GM21367 (cell line): ENCODE measurements around the gene ALDH9A1.
"Not testable (repeated sequence)": the region's sequence is repeated elsewhere in the genome, so short reads cannot be mapped to it uniquely, and the experiment has no call there.

Source experiments
- ATAC-seq: cut with Tn5 transposase; IDR thresholded peaks from one replicate; pipeline ENCODE4 v1.9.1; 2021; ENCODE audit not compliant: unreplicated experiment

Gene ALDH9A1

DNA sequence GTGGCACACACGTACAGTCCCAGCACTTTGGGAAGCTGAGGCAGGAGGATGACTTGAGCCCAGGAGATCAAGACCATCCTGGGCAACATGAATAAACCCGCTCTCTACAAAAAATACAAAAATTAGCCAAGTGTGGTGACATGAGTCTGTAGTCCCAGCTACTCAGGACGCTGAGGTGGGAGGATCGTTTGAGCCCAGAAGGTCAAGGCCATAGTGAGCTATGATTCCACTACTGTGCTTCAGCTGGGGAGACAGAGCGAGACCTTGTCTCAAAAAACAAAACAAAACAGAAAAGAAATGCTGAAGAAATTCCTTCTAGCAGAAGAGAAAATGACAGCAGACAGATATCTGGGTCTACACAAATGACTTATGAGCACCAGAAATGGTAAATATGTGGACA is 10.3 kb downstream of the ALDH9A1 start:
- no peak for ATAC-seq

GRCh38 chr1:165686971-165687433 is 11.4 kb downstream of the ALDH9A1 start:
- peak; percentile 26 for ATAC-seq

DNA sequence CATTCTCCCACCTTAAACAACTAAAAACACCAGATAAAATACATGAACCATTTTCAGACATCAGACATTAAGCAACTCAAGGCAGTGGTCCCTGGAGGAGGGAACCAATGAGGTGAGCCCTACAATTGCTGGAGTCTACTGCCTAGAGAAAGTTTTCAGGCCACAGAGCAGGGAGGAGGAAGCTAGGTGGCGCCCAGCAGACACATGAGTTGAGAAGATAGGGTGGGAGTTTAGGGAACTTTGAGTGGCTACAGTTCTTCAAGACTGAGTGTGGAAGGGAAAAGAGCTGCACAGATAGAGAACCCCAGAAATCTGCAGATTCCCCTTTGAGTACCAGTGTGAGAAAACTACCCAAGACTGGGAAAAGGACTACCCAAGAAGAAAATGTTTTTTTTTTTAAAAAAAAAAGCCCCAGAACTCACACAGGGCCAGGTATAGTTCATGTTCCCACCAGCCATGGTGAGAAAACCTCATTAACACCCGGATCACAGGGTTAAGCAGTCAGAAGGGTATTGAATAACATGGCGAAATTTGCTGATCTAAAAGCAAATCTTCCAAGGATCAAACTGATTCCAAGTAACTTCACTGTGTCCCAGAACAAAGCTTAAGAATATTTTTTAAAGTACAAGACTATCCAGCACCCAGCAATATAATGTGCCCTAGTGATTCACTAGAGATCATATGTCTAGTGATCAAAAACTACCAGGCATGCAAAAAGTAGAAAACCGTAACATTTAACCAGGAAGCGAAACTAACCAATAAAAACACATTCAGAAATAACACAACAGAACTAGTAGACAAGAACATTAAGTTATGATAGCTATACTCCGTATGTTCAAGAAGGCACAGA is 12.0 kb downstream of the ALDH9A1 start:
- peak; percentile 64 for ATAC-seq

DNA sequence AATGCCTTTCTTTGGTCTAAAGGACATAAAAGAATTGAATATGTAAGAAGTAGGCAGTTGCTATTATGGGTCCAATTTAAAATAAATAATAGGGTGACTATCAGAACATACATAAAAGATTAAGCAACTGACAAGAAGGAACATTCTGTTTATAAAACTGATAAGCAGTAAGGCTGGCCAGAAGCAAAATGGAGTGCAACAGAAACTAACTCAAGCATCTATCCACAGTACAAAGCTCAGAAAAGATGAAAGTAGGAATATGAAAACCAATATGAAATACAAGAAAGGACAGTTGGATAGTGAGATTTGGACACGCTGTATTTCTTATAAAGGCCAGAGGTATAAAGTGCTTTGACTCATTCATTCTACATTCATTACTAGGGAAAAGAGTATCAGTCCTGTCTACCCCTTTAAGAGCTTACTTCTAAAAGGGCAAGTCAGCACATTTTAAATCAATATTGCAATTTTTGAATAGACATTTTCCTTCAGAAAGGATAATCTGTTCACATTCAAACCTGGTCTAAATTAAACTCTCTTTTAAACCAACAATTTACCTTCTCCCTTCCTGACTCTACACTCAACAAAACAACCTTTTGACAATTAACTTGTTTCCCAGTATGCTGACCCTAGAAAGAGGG is 14.4 kb downstream of the ALDH9A1 start:
- no peak for ATAC-seq

DNA sequence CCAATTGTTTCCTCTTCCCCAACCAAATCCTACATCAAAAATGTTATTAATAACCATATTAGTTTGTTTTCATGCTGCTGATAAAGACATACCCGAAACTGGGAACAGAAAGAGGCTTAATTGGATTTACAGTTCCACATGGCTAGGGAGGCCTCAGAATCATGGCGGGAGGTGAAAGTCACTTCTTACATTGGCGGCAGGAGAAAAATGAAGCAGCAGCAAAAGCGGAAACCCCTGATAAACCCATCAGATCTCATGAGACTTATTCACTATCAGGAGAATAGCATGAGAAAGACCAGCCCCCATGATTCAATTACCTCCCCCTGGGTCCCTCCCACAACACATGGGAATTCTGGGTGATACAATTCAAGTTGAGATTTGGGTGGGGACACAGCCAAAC is 17.6 kb downstream of the ALDH9A1 start:
- not testable (repeated sequence) for ATAC-seq

DNA sequence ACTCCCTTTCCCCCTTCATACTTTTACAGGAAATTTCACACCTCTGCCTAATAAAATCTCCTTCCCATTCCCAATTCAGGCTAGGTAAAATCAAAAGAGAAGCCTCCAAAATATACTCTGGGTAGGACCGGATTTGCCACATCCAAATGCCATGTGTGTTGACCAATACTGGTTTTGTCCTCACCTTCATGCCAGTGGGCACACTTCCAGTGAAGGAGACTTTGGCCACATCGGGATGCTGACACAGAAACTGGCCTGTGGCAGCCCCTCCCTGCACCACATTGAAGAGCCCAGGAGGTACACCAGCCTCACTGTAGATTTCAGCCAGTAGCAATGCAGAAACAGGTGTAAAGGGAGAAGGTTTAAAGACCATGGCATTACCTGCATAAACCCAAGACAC is 18.1 kb downstream of the ALDH9A1 start:
- no peak for ATAC-seq

DNA sequence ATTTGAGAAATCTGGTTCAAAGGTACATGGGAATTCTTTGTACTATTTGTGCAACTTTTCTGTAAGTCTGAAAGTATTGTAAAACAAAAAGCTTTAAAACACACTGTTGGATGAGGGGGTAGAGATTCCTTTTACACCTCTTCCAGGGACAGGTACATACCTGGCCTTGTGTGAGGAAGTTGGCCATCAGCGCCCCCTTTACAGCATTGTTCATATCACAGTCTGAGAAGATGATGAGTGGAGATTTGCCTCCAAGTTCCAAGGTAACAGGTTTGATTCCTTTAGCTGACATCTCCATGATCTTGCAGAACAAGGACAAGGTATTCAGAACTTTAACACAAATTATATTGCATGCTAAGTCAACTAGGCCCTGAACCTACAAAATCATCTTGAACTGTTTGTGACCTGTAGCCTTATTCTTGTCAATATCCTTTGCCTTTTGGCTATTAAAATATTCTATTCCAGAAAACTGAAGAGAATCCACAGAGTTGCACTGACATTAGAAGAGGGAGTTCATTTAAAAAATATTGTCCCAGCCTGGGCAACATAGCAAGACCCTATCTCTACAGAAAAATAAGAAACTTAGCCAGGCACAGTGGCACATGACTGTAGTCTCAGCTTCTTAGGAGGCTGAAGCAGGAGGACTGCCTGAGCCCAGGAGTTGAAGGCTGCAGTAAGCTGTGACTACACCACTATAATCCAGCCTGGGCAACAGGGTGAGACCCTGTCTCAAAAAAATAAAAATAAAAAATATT is 18.9 kb downstream of the ALDH9A1 start:
- ATAC-seq, result no peak

DNA sequence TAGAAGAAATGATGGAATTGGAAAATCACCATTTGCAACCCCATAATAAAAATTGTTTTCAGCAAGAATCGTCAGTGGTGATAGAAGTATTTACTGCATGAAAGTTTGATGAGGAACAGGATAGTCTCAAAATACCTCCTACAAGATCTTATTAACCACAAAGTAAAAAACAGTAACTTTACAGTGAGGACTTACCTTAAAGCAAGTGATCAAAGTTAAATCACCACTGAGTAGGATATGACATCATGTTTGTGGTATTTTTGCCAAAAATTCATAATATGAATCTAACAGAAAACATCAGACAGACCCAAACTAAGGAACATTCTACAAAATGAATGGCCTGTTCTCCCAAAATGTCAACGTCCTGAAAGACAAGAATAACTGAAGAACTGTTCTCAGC is 19.9 kb downstream of the ALDH9A1 start:
- ATAC-seq, result no peak

DNA sequence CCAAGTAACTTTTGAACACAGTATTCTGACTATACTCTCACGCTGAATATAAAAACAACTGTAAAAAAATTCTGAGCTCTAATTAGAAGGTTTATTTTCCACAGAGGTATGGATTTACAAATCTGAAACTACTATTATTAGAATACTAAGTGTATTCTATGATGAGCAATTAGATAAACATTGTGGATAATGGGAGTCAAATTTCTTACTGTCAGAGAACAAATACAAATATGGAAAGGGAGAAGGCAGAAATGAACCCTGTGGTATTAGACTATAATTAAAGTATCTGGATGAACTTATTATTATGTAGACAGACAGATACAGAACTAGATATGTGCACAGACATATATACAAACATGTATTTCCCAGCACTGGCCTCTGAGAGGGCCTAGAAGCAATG is 22.6 kb downstream of the ALDH9A1 start:
- no peak for ATAC-seq

DNA sequence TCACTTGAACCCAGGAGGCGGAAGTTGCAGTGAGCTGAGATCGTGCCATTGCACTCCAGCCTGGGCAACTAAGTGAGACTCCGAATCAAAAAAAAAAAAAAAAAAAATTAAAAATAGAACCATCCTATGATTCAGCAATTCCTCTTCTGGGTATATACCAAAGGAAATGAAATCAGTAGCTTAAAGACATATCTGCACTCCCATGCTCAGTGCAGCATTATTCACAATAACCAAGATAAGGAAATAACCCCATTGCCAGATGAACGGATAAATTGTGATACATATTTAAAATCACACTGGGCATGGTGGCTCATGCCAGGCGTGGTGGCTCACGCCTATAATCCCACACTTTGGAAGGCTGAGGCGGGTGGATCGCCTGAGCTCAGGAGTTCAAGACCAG is 23.8 kb downstream of the ALDH9A1 start:
- ATAC-seq, result no peak

- no peak for ATAC-seq
Measured at GRCh38 chr1:165671526-165671925, 26.8 kb downstream of the ALDH9A1 start.

GRCh38 chr1:165668184-165668583 is 30.2 kb downstream of the ALDH9A1 start:
- no peak for ATAC-seq

DNA sequence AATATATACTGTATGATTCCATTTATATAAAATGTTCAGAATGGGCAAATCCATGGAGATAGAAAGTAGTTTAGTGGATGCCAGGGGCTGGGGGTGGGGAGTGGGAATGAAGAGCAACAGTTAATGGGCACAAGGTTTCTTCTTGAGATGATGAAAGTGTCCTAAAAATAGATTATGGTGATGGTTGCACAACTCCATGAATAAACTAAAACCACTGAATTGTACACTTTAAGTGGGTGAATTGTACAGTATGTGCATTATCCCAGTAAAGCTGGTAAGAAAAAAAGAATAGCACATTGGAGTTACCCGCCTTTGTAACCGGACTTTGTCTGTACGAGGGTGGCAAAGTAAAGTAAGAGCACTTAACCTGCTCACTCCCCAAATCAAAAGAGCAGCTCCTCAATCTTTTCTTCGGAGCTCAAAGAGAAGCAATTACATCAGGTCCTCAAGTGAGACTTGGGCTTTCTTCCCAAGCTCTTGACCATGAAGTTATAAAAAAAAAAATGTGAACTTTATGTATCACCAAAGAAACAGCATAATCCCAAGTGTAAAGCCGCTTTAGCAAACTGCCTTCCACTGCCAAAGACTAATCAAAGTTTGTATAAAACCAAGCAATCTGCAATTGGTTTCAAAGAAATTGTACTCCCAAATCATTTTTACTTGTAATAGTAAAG is 32.1 kb downstream of the ALDH9A1 start:
- ATAC-seq, result no peak

DNA sequence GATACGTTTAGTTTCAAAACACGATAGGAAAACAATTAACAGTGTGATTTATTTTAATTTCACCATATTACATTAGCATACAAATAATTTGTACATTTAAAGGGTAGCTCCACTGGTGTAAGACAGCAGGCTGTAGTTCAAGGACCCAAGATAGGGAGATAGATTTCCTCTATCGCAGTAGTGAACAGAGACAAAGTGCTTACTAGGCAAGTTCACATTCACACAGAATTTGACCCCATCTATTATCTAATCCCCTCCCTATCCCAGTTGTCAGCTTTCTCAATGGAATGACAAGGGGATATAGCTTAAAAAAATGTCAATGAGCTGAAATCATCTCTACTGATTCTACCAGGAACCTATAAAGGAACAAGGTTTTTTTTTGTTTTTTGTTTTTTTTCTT is 36.2 kb downstream of the ALDH9A1 start:
- ATAC-seq, result no peak

DNA sequence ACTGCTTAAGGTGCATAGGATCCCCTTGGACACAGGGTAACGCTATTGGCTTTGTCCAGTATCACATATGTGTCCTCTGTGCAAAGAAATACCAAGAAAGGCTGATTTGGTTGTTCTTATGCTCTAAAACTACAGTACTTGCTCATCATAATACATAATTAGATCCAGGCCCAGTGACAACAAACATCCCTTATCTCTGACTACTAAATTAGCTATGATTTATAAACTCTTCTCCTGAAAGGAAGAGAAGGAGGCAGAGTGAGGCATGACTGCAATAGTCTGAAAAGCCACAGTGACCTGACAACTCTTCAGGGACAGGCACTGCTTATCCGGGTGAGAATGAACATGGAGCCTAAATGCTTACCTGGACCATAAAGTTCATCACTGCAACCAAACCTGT is 36.7 kb downstream of the ALDH9A1 start:
- no peak for ATAC-seq

DNA sequence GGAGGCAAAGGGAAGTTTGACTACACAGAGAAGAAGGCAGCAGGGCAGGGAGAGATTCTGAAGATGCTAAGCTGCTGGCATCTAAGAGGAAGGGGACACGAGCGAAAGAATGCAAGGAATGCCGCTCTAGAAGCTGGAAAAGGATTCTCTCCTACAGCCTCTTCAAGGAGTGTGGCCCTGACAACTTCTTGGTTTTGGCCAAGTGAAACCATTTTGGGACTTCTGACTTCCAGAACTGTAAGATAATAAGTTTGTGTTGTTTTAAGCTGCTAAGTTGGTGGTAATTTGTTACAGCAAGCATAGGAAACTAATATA is 38.8 kb downstream of the ALDH9A1 start:
- ATAC-seq, result no peak

DNA sequence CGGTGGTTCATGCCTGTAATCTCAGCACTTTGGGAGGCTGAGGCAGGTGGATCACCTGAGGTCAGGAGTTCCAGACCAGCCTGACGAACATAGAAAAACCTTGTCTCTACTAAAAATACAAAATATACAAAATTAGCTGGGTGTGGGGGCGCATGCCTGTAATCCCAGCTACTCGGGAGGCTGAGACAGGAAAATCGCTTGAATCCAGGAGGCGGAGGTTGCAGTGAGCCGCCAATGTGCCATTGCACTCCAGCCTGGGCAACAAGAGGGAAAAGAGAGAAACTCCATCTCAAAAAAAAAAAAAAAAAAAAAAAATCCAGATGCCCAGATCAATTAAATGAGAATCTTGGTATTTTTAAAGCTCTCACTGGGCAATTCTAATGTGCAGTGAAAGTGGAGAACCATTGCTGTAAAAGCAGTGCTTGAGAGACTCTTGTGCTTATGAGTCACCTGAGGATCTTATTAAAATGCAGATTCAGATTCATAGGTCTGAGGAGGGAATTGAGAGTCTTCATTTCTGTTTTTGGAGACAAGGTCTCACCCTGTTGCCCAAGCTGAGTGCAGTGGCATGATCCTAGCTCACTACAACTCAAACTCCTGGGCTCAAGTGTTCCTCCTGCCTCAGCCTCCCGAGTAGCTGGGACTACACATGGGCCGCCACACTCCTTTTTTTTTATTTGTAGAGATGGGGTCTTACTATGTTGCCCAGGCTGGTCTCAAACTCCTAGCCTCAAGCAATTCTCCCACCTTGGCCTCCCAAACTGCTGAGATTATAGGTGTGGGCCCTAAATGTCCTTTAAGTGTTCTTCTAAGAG is 39.4 kb downstream of the ALDH9A1 start:
- ATAC-seq, result not testable (repeated sequence)

- no peak for ATAC-seq
Measured at GRCh38 chr1:165650981-165651625, 47.3 kb downstream of the ALDH9A1 start.

DNA sequence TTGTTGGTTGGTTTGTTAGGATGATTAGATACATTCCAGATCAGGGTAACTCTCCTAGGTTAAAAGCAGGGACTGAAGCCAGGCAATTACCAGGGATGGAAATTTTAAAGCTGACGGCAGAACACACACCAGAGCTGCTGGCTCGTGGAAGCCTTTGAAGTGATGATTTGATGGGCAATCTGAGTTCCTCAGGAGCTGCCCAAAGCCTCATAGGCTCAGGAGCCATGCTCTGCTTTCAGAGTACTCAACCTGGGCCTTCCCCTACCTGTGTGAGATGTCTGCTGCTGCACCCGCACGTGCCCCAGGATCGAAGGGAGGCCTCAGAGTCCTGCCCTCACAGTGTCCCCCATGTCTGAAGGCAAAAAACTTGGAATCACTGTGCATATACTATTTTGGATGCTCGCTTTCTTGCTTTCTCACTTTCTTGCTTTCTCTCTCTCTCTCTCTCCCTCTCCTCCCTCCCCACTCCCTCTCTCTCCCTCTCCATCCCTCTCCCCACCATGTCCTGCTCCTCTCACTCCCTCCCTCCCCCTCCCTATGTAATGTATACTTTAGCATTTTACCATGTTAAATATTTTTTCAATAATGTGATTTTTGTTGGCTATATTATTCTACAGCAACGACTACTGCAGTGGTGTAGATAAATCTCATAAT is 49.3 kb downstream of the ALDH9A1 start:
- ATAC-seq, result no peak

GRCh38 chr1:165647970-165648369 is 50.4 kb downstream of the ALDH9A1 start:
- no peak for ATAC-seq
